HL-60 (cell line): ENCODE measurements around the gene TMED6.
A peak's percentile ranks its signal among the peaks of the same experiment; 100 is the strongest.

Source experiments
- GABPA ChIP-seq: IDR thresholded peaks from 2 replicates; pipeline ENCODE4 v1.6.1; 2012; ENCODE audit warnings: low read depth
- POLR2AphosphoS5 ChIP-seq: IDR thresholded peaks from 2 replicates; pipeline ENCODE4 v1.6.1; 2012; ENCODE audit warnings: low read depth
- TF ChIP-seq, protein P1 (sequence below): IDR thresholded peaks from 2 replicates; pipeline ENCODE4 v1.6.1; 2012; ENCODE audit warnings: low read depth; ENCODE audit not compliant: insufficient replicate concordance

GRCh38 chr16:69339289-69340094 is 12.1 kb downstream of the TMED6 start, which contains the start of the genes COG8 and NIP7:
- peak; percentile 89 for TF ChIP-seq POLR2AphosphoS5
- TF ChIP-seq, protein P1, sequence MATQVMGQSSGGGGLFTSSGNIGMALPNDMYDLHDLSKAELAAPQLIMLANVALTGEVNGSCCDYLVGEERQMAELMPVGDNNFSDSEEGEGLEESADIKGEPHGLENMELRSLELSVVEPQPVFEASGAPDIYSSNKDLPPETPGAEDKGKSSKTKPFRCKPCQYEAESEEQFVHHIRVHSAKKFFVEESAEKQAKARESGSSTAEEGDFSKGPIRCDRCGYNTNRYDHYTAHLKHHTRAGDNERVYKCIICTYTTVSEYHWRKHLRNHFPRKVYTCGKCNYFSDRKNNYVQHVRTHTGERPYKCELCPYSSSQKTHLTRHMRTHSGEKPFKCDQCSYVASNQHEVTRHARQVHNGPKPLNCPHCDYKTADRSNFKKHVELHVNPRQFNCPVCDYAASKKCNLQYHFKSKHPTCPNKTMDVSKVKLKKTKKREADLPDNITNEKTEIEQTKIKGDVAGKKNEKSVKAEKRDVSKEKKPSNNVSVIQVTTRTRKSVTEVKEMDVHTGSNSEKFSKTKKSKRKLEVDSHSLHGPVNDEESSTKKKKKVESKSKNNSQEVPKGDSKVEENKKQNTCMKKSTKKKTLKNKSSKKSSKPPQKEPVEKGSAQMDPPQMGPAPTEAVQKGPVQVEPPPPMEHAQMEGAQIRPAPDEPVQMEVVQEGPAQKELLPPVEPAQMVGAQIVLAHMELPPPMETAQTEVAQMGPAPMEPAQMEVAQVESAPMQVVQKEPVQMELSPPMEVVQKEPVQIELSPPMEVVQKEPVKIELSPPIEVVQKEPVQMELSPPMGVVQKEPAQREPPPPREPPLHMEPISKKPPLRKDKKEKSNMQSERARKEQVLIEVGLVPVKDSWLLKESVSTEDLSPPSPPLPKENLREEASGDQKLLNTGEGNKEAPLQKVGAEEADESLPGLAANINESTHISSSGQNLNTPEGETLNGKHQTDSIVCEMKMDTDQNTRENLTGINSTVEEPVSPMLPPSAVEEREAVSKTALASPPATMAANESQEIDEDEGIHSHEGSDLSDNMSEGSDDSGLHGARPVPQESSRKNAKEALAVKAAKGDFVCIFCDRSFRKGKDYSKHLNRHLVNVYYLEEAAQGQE: peak; percentile 67
- peak; percentile 95 for TF ChIP-seq GABPA
